ENCODE data around the gene FBXO42.

DNA sequence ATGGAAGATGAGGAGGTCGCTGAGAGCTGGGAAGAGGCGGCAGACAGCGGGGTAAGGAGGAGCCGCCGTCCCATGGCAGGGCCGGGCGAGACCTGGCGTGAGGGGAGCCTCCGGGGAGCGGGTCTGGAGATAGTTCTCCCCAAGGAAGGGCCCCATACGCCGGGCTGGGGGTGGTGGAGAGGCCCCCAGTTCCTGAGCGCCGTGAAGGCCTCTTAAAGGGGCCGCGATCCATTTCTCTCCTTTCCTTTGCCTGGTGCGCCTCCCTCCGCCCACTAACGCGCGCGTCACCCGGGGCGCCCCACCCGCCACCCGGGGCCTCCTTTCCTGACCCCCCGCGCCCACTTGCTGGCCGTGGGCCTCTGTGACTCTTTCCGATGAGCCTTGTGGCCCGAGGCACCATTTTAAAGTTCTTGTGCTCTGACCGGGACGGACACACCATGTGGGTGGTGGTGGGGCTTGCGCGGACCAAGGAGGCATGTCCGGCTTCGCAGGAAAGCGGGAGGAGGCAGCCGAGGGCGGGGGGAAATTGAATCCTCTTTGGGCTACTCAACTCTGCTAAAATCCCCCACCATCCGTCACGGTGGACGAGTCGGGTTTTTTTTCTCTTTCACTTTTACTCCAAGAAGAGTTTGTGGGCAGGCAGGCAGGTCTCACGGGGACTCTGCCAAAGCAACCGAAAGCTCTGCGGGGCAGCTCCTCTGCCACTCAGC, 15.1 kb upstream of the FBXO42 start:
- TF ChIP-seq EZH2 (IDR thresholded peaks at IDR 0.05; ENCODE audit: borderline replicate concordance, low read length) = no peak
- TF ChIP-seq, protein P1, sequence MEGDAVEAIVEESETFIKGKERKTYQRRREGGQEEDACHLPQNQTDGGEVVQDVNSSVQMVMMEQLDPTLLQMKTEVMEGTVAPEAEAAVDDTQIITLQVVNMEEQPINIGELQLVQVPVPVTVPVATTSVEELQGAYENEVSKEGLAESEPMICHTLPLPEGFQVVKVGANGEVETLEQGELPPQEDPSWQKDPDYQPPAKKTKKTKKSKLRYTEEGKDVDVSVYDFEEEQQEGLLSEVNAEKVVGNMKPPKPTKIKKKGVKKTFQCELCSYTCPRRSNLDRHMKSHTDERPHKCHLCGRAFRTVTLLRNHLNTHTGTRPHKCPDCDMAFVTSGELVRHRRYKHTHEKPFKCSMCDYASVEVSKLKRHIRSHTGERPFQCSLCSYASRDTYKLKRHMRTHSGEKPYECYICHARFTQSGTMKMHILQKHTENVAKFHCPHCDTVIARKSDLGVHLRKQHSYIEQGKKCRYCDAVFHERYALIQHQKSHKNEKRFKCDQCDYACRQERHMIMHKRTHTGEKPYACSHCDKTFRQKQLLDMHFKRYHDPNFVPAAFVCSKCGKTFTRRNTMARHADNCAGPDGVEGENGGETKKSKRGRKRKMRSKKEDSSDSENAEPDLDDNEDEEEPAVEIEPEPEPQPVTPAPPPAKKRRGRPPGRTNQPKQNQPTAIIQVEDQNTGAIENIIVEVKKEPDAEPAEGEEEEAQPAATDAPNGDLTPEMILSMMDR (IDR thresholded peaks at IDR 0.05; ENCODE audit: low read length) = 0 out of 2 replicates have a peak, but pooled peaks have one; percentile 19

Measured in OCI-LY1 (cell line).